Choroid plexus epithelial cell (primary cell): Measurements from ENCODE around the gene PITRM1.

ENCODE experiments used
- DNase-seq: peaks from one replicate; pipeline ENCODE4 v3.0.0-alpha.2; 2010; ENCODE audit warnings: low read depth
- H3K4me3 ChIP-seq: 2 replicates; pipeline ENCODE4 v1.5.1; 2011; ENCODE audit warnings: low read depth, mild to moderate bottlenecking, control low read depth, low read length, moderate library complexity
- CTCF ChIP-seq: conservative IDR thresholded peaks from 2 replicates; pipeline ENCODE4 v1.5.1; 2011; ENCODE audit warnings: low read depth, mild to moderate bottlenecking, control low read depth, inconsistent platforms, low read length, moderate library complexity

Gene PITRM1

GRCh38 chr10:3133948-3134347 is 38.6 kb downstream of the PITRM1 start:
- TF ChIP-seq CTCF = no peak
- no peak overlapping the region for H3K4me3 ChIP-seq
- DNase-seq = no peak

GRCh38 chr10:3132036-3133025 is 40.3 kb downstream of the PITRM1 start:
- H3K4me3 ChIP-seq = no peak overlapping the region
- TF ChIP-seq CTCF = no peak
- peak; percentile 19 for DNase-seq

GRCh38 chr10:3131098-3131497 is 41.5 kb downstream of the PITRM1 start:
- no peak for TF ChIP-seq CTCF
- peak; percentile 52 for DNase-seq
- H3K4me3 ChIP-seq = no peak overlapping the region

GRCh38 chr10:3129581-3130340 is 42.8 kb downstream of the PITRM1 start:
- DNase-seq = no peak
- TF ChIP-seq CTCF = no peak
- H3K4me3 ChIP-seq = no peak overlapping the region

GRCh38 chr10:3128379-3129130 is 44.0 kb downstream of the PITRM1 start:
- TF ChIP-seq CTCF = no peak
- H3K4me3 ChIP-seq = no peak overlapping the region
- no peak for DNase-seq

- no peak overlapping the region for H3K4me3 ChIP-seq
- no peak for TF ChIP-seq CTCF
- no peak for DNase-seq
These were observed 44.7 kb downstream of the PITRM1 start for GRCh38 chr10:3127921-3128320.
